GM12864 (cell line): ENCODE data around the gene TMPRSS9.
"Not testable (repeated sequence)": the region's sequence is repeated elsewhere in the genome, so short reads cannot be mapped to it uniquely, and the experiment has no call there.

Experiments used
- DNase-seq: peaks from one replicate; pipeline ENCODE4 v3.0.0-alpha.2; 2011; ENCODE audit warnings: low read depth
- H3K4me3 ChIP-seq: 2 replicates; pipeline ENCODE4 v1.5.1; 2011; ENCODE audit warnings: mild to moderate bottlenecking, low read depth, low read length, control low read depth
- CTCF ChIP-seq: IDR thresholded peaks from 2 replicates; pipeline ENCODE4 v1.5.1; 2011; ENCODE audit warnings: low read depth, mild to moderate bottlenecking, moderate library complexity, low read length, control low read depth, inconsistent platforms; ENCODE audit errors: missing control alignments

Gene TMPRSS9

DNA sequence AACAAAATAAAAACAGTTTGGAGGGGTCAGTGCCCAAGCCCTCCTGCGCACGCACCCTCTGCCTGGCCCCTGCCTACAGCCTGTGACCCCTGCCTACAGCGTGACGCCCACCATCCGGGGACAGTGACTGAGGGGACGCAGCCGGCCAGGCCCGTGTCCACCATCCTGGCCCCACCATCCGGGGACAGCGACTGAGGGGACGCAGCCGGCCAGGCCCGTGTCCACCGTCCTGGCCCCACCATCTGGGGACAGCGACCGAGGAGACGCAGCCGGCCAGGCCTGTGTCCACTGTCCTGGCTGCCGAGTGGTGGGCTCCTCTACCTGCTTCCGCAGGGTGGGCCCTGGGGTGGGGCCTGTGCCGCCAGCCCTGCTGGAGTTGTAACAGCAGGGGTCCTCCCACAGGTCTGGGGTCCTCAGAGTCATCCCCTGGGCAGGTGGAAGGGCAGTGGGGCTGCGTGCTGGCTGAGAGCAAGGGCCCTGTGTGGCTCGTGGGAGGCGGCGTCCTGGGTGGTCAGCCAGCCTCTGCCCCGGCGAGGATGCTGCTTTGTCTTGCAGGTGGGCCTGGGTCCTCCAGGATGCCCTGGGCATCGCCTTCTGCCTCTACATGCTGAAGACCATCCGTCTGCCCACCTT is 17.3 kb upstream of the TMPRSS9 start:
- no peak overlapping the region for H3K4me3 ChIP-seq
- DNase-seq = no peak
- TF ChIP-seq CTCF = no peak

- DNase-seq = no peak
- H3K4me3 ChIP-seq = no peak overlapping the region
- TF ChIP-seq CTCF = no peak
Observed at GRCh38 chr19:2343289-2343982, 16.6 kb upstream of the TMPRSS9 start.

DNA sequence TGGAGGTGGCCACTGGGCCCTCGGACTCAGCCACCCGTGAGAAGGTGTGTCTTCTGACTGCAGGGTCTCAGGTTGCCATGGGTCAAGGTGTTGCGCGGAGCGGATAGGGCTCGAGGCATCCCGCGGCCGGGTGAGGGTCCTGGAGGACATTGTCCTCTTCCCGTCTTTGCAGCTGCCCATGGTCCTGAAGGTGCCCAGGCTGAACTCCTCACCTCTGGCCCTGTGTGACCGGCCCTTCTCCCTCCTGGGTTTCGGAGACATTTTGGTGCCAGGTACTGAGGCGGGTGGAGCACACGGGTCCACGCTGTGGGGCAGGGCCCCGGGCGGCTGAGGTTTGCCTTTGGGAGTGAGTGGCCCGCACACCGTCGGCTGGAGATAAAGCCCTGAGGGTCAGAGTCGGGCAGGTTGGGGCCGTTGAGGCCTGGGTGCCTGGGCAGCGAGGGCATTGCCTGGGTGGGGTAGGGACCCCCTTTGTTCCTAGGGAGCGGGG is 15.6 kb upstream of the TMPRSS9 start:
- no peak overlapping the region for H3K4me3 ChIP-seq
- no peak for DNase-seq
- no peak for TF ChIP-seq CTCF

DNA sequence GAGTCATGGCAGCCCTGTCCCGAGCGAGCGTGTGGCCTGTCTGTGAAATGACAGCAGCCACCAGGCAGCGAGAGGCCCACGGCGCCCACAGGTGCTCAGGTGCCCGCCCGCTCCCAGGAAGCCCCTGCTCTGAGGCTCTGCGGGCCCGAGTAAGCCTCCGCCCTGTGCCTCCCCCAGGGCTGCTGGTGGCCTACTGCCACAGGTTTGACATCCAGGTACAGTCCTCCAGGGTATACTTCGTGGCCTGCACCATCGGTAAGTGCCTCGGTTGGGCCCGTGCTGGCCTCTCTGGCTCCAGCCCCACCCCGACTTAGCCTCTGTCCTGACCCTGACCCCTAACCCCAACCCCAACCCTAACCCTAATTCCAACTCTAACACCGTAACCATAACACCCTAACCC is 15.0 kb upstream of the TMPRSS9 start:
- H3K4me3 ChIP-seq = no peak overlapping the region
- TF ChIP-seq CTCF = no peak
- no peak for DNase-seq

DNA sequence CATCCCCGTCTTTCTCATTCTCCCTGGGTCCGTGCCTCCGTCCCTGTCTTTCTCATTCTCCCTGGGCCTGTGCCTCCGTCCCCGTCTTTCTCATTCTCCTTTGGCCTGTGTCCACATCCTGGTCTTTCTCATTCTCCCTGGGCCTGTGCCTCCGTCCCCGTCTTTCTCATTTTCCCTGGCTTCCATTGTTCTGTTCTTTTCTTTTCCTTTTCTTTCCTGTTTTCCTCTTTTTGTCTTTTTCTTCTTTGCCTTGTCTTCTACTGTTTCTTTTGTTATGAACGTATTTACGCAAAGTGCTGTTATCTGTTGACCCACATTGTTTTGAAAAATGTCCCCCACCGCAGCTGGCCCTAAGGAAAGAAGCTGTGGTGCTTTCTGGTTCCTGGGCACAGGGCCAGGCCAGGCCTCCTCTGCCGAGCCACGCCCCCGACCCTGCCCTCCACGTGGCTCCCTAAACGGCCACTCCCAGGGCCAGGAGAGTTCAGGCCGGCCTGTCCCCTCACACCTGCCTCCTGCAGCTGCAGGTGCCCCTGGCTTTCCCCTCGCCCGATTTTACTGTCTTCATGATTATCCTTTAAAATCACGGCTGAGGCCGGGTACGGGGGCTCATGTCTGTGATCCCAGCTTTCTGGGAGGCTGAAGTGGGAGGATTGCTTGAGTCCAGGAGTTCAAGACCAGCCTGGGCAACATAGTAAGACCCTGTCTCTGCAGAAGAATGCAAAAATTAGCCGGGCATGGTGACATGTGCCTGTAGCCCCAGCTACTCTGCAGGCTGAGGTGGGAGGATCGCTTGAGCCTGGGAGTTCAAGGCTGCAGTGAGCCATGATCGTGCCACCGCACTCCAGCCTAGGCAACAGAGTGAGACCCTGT is 14.0 kb upstream of the TMPRSS9 start:
- no peak for DNase-seq
- no peak overlapping the region for H3K4me3 ChIP-seq
- no peak for TF ChIP-seq CTCF

- not testable (repeated sequence) for DNase-seq, H3K4me3 ChIP-seq
Observed at GRCh38 chr19:2349818-2350217, 10.2 kb upstream of the TMPRSS9 start.

DNA sequence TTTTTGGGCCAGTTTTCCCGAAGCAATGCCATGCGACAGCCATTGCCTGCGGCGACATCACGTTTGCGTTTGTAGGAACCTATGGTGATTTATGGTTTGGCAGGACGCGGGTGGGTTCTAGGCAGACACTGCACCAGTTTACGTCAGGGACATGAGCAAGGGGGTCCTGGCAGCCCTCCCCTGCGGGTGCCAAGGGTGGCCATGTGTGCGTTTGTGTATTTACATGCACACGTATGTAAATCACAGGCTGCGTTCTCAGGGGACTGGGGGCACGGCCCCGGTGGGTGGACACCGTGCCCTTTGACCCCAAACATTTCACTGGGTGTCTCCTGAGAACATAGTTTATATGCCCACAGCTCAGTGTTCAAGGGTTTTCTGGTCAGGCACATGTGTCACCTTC is 9.4 kb upstream of the TMPRSS9 start:
- H3K4me3 ChIP-seq = no peak overlapping the region
- no peak for DNase-seq
- no peak for TF ChIP-seq CTCF
